OCI-LY1 (cell line): Measurements from ENCODE around the gene NLRP9.
"Not testable (repeated sequence)": the region's sequence is repeated elsewhere in the genome, so short reads cannot be mapped to it uniquely, and the experiment has no call there.

Experiments
- H2AFZ ChIP-seq: fragments of 200-600 bp; sonication (generic), shearing (Covaris generic); 2 replicates; pipeline ENCODE4 v1.6.0; 2014; ENCODE audit warnings: antibody characterized with exemption, mild to moderate bottlenecking, low read length
- H3F3A ChIP-seq: fragments of 200-600 bp; sonication (generic), shearing (Covaris generic); 2 replicates; pipeline ENCODE4 v1.6.0; 2014; ENCODE audit warnings: mild to moderate bottlenecking, antibody characterized with exemption, low read length, moderate library complexity; ENCODE audit not compliant: insufficient read depth
- H3K27ac ChIP-seq: fragments of 200-600 bp; sonication (generic); 2 replicates; pipeline ENCODE4 v1.5.1; 2014; ENCODE audit warnings: low read length, mixed run types, mild to moderate bottlenecking, low read depth; ENCODE audit not compliant: poor library complexity, severe bottlenecking
- H3K27me3 ChIP-seq: fragments of 200-600 bp; sonication (generic); 2 replicates; pipeline ENCODE4 v1.6.0; 2014; ENCODE audit warnings: antibody characterized with exemption, mild to moderate bottlenecking, low read length, moderate library complexity; ENCODE audit not compliant: insufficient read depth
- H3K36me3 ChIP-seq: fragments of 200-600 bp; sonication (generic); 2 replicates; pipeline ENCODE4 v1.6.1; 2014; ENCODE audit warnings: mild to moderate bottlenecking, antibody characterized with exemption, low read length, moderate library complexity, mixed read lengths; ENCODE audit not compliant: insufficient read depth
- H3K4me1 ChIP-seq: fragments of 200-600 bp; sonication (generic); 2 replicates; pipeline ENCODE4 v1.5.1; 2014; ENCODE audit warnings: mild to moderate bottlenecking, low read length, moderate library complexity; ENCODE audit not compliant: insufficient read depth, severe bottlenecking
- H3K4me2 ChIP-seq: fragments of 200-600 bp; sonication (generic), shearing (Covaris generic); 2 replicates; pipeline ENCODE4 v1.6.1; 2014; ENCODE audit warnings: low read length
- H3K4me3 ChIP-seq: fragments of 200-600 bp; sonication (generic); 2 replicates; pipeline ENCODE4 v1.5.1; 2014; ENCODE audit warnings: low read length, low read depth, mild to moderate bottlenecking, mixed read lengths; ENCODE audit not compliant: poor library complexity, severe bottlenecking
- H3K79me2 ChIP-seq: fragments of 200-600 bp; shearing (Covaris generic); 2 replicates; pipeline ENCODE4 v1.6.1; 2016; ENCODE audit warnings: mixed run types, low read length, mixed read lengths; ENCODE audit not compliant: insufficient read depth
- H3K9ac ChIP-seq: fragments of 200-600 bp; sonication (generic), shearing (Covaris generic); 2 replicates; pipeline ENCODE4 v1.6.1; 2014; ENCODE audit warnings: mild to moderate bottlenecking, low read length, mixed read lengths
- H3K9me2 ChIP-seq: fragments of 200-600 bp; sonication (generic), shearing (Covaris generic); 2 replicates; pipeline ENCODE4 v1.6.1; 2014; ENCODE audit warnings: low read depth, mild to moderate bottlenecking, low read length, mixed read lengths
- H3K9me3 ChIP-seq: fragments of 200-600 bp; shearing (Covaris generic); 2 replicates; pipeline ENCODE4 v1.6.1; 2014; ENCODE audit warnings: low read length, mixed read lengths
- H4K20me1 ChIP-seq: fragments of 200-600 bp; sonication (generic), shearing (Covaris generic); 2 replicates; pipeline ENCODE4 v1.6.0; 2016; ENCODE audit warnings: mild to moderate bottlenecking, low read length; ENCODE audit not compliant: insufficient read depth
- EZH2 ChIP-seq: fragments of 200-600 bp; sonication (generic), shearing (Covaris generic); IDR thresholded peaks from 2 replicates; pipeline ENCODE4 v1.8.0; 2017; ENCODE audit warnings: borderline replicate concordance, mixed run types, mild to moderate bottlenecking, antibody characterized with exemption, low read length, moderate library complexity, mixed read lengths
- TF ChIP-seq, protein P1 (sequence below): fragments of 200-600 bp; sonication (generic), shearing (Covaris generic); IDR thresholded peaks from 2 replicates; pipeline ENCODE4 v1.5.1; 2017; ENCODE audit warnings: mild to moderate bottlenecking, antibody characterized with exemption, low read length, moderate library complexity, mixed read lengths

NLRP9 gene

DNA sequence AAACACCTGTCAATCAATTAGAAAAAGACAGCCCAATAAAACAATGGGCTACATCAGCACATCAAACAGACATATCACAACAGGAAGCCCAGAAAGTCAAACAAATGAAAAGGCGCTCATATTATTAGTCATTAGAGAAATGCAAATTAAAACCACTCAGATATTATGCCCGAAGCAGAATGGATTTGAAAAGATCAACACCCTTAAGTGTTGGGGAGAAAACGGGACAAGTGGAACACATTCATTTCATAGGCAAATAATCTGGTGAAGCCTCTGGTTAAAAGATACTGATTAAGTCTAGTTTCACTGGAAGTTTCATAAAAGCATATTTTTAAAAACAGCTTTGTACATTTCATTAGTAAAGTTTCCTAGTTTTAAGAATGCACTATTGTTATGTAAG is 17.4 kb downstream of the NLRP9 start:
- no peak overlapping the region for H3K9ac ChIP-seq
- no peaks in the 10 kb centered on the region for H3K4me1 ChIP-seq
- H4K20me1 ChIP-seq = no peaks in the 10 kb centered on the region
- H3K9me2 ChIP-seq = no peaks in the 10 kb centered on the region
- no peak overlapping the region for H3K27ac ChIP-seq
- H3K9me3 ChIP-seq = peaks cover 15% of the 10 kb centered on the region; the same call in 1 of the 2 replicates
- no peaks in the 10 kb centered on the region for H3K36me3 ChIP-seq
- TF ChIP-seq EZH2 = no peak
- TF ChIP-seq, protein P1, sequence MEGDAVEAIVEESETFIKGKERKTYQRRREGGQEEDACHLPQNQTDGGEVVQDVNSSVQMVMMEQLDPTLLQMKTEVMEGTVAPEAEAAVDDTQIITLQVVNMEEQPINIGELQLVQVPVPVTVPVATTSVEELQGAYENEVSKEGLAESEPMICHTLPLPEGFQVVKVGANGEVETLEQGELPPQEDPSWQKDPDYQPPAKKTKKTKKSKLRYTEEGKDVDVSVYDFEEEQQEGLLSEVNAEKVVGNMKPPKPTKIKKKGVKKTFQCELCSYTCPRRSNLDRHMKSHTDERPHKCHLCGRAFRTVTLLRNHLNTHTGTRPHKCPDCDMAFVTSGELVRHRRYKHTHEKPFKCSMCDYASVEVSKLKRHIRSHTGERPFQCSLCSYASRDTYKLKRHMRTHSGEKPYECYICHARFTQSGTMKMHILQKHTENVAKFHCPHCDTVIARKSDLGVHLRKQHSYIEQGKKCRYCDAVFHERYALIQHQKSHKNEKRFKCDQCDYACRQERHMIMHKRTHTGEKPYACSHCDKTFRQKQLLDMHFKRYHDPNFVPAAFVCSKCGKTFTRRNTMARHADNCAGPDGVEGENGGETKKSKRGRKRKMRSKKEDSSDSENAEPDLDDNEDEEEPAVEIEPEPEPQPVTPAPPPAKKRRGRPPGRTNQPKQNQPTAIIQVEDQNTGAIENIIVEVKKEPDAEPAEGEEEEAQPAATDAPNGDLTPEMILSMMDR = no peak
- H2AFZ ChIP-seq = no peak overlapping the region
- H3K4me2 ChIP-seq = no peak overlapping the region
- H3K27me3 ChIP-seq = no peaks in the 10 kb centered on the region; the same call in 1 of the 2 replicates
- no peaks in the 10 kb centered on the region for H3F3A ChIP-seq
- no peak overlapping the region for H3K4me3 ChIP-seq
- H3K79me2 ChIP-seq = no peaks in the 10 kb centered on the region

DNA sequence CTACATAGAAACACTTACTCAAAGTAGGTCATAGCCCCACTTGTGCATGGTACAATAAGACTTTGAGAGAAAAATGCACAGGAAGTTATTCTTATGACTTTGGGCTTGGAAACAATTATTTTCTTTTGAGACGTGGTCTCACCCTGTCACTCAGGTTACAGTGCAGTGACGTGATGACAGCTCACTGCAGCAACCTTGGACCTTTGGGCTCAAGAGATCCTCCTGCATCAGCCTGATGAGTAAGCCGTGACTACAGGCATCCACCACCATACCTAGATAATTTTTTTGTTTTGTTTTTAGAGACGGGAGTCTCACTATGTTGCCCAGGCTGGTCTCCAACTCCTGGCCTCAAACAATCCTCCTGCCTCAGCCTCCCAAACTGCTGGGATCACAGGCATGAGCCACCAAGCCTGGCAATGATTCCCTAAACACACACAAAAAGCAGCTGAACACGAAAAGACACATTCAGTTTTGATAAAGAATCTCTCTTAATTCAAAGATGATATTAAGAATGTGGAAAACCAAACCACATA is 17.9 kb downstream of the NLRP9 start:
- H3K27me3 ChIP-seq = no peaks in the 10 kb centered on the region; the same call in 1 of the 2 replicates
- peaks cover 15% of the 10 kb centered on the region; the same call in 1 of the 2 replicates for H3K9me3 ChIP-seq
- H4K20me1 ChIP-seq = no peaks in the 10 kb centered on the region
- H2AFZ ChIP-seq = no peak overlapping the region
- H3F3A ChIP-seq = no peaks in the 10 kb centered on the region
- H3K36me3 ChIP-seq = no peaks in the 10 kb centered on the region
- no peak overlapping the region for H3K27ac ChIP-seq
- no peak overlapping the region for H3K4me3 ChIP-seq
- no peak overlapping the region for H3K9ac ChIP-seq
- H3K79me2 ChIP-seq = no peaks in the 10 kb centered on the region
- no peak overlapping the region for H3K4me2 ChIP-seq
- TF ChIP-seq EZH2 = no peak
- TF ChIP-seq, protein P1 = no peak
- no peaks in the 10 kb centered on the region for H3K4me1 ChIP-seq
- H3K9me2 ChIP-seq = no peaks in the 10 kb centered on the region

DNA sequence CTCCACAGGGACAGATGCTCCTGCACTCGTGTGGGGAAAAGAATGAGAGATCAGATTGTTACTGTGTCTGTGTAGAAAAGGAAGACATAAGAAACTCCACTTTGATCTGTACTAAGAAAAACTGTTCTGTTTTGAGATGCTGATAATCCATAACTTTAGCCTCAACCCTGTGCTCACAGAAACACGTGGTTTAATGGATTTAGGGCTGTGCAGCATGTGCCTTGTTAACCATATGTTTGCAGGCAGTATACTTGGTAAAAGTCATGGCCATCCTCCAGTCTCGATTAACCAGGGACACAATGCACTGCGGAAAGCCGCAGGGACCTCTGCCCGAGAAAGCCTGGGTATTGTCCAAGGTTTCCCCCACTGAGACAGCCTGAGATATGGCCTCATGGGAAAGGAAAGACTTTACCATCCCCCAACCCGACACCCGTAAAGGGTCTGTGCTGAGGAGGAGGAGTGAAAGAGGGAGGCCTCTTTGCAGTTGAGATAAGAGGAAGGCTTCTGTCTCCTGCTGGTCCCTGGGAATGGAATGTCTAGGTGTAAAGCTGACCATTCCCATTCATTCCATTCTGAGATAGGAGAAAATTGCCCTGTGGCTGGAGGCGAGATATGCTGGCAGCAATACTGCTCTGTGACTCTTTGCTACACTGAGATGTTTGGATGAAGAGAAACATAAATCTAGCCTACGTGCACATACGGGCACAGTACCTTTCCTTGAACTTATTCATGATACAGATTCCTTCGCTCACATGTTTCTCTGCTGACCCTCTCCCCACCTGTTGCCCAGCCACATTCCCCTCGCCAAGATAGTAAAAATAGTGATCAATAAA is 20.1 kb downstream of the NLRP9 start:
- not testable (repeated sequence) for H3K4me2 ChIP-seq, H3K9me2 ChIP-seq, H3K4me1 ChIP-seq, H3K36me3 ChIP-seq, H3K4me3 ChIP-seq, H4K20me1 ChIP-seq, H3K79me2 ChIP-seq, H2AFZ ChIP-seq, H3K9ac ChIP-seq, H3F3A ChIP-seq, H3K27me3 ChIP-seq, H3K27ac ChIP-seq
- peaks cover 15% of the 10 kb centered on the region; the same call in 1 of the 2 replicates for H3K9me3 ChIP-seq
